Ramos (cell line): ENCODE measurements around the gene SARS1.
"Not testable (repeated sequence)": the region's sequence is repeated elsewhere in the genome, so short reads cannot be mapped to it uniquely, and the experiment has no call there.

Experiments used
- in situ Hi-C: fragments of 300-500 bp; cut with MboI; formaldehyde crosslinking; loops from one replicate; pipeline ENCODE4 v1.14.3; 2022; ENCODE audit warnings: low sequenced_read_pairs; ENCODE audit not compliant: unreplicated experiment

Gene SARS1

GRCh38 chr1:109272021-109272799, 58.5 kb downstream of the SARS1 start:
- in situ Hi-C loops: no loop called here

- in situ Hi-C loops: no loop called here
These were observed 59.3 kb downstream of the SARS1 start for GRCh38 chr1:109272831-109273547.

- in situ Hi-C loops: no loop called here
These were observed 60.0 kb downstream of the SARS1 start for GRCh38 chr1:109273570-109274288.

GRCh38 chr1:109274533-109275476, 61.1 kb downstream of the SARS1 start:
- in situ Hi-C loops: no loop called here

- in situ Hi-C loops: no loop called here
These were observed 62.1 kb downstream of the SARS1 start for GRCh38 chr1:109275706-109276345.

- in situ Hi-C loops: no loop called here
These were observed 63.9 kb downstream of the SARS1 start for GRCh38 chr1:109277434-109278204.

GRCh38 chr1:109279615-109280278, 66.0 kb downstream of the SARS1 start:
- in situ Hi-C loops: no loop called here

GRCh38 chr1:109280862-109281261, 67.1 kb downstream of the SARS1 start:
- in situ Hi-C loops: no loop called here

- in situ Hi-C loops: no loop called here
These were observed 68.2 kb downstream of the SARS1 start for GRCh38 chr1:109281680-109282496.

- in situ Hi-C loops: no loop called here
These were observed 68.8 kb downstream of the SARS1 start for GRCh38 chr1:109282497-109282951.

GRCh38 chr1:109282952-109283747, 69.4 kb downstream of the SARS1 start, which contains the start of gene PSRC1:
Gene PSRC1, minus strand, starts transcription at chr1:109283145.
- in situ Hi-C loops: no loop called here

GRCh38 chr1:109283748-109284600, 70.3 kb downstream of the SARS1 start:
- in situ Hi-C loops: no loop called here

GRCh38 chr1:109286762-109287161, 73.0 kb downstream of the SARS1 start:
- in situ Hi-C loops: not testable (repeated sequence)
